NCI-H1694 (cell line): Measurements from ENCODE around the gene RNLS.

Experiments used
- DNase-seq: peaks from one replicate; lab custom pipeline; 2025; lab: John Stamatoyannopoulos, UW

RNLS gene

DNA sequence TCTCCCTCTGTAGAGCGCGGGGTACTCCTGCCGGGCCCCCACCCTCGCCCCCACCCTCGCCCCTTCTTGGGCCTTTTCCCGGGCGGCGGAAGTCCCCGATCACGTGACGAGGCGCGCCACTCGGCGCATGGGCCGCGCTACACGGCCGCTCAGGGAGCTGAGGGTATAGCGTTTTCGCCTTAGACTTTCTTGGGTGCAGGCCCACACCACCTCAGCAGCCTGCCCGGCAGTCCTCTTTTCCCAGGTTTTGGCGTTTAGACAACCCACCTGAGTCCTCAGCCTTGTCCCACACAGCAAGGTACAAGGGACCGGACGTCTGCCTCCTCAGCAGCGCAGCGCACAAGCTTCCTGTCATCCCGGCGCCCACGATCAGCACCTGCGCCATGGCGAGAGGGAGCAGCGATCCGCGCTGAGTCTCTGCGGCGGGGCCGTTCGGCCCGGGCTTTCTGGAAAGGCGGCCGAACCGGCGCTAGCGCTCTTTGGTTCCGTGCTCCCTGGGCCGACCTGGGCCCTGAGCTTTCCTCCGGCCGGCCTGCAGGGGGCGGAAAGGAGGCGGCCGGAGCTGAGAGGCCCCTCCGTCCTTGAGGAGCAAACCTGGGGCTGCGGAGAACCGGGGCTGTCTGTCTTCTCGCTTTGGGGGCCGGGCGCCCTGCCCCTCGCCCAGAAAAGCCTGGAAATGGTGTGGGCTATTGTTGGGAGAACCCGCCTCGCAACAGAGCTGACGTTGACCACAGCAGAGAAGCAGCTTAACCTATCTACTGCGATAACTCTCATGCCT lies at the start of gene RNLS:
Gene RNLS, minus strand, starts transcription at position 513 of the 778 bp plus-strand sequence.
- no peak for DNase-seq

- no peak for DNase-seq
Measured at GRCh38 chr10:88624840-88625239, 41.7 kb upstream of the RNLS start.

DNA sequence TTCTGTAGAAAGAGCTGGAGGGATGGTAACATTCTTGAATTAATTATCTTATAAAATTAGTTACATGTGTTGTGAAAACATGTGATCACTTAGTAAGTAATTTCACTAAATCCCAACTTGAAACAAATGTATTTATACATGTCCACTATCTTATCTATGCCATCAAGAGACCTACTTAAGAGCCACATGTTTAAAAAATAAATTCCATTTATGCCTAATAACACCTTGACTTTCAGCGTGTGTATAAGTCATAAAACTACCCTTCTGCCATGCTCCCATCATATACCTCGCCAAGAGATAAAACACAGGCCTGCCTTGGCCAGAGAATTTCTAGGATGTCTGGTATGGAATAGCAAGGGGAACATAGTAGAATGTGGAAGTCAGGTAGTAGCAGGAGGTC lies 40.7 kb upstream of the RNLS start:
- DNase-seq = no peak

- no peak for DNase-seq
Measured at GRCh38 chr10:88620441-88620840, 37.3 kb upstream of the RNLS start.

- DNase-seq = no peak
Measured at GRCh38 chr10:88618496-88618895, 35.4 kb upstream of the RNLS start.

DNA sequence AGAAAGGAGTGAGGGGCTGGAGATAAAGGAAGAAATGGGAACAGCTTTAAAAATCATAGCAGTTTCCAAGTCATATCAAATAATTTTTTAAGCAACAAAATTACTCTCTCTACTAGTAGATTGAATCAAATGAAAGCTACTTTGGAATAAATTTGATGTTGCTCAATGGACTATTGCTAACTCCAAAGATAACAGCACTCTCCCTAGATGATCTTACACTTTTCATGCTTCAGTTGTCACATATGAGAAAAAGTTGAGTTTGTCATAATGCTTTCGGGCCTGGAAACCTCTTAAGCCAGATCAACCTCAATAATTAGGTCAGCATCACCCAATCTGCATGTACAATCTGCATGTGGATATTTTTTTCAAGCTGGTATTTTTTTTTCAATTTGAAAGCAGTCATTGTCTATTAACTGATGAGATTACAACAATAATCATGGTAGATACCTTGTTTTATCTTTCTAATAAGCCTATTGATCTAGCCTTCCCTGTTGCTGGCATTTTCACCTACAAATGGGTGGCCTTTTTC lies 34.7 kb upstream of the RNLS start:
- no peak for DNase-seq

GRCh38 chr10:88616250-88616977 lies 33.3 kb upstream of the RNLS start:
- DNase-seq = no peak

DNA sequence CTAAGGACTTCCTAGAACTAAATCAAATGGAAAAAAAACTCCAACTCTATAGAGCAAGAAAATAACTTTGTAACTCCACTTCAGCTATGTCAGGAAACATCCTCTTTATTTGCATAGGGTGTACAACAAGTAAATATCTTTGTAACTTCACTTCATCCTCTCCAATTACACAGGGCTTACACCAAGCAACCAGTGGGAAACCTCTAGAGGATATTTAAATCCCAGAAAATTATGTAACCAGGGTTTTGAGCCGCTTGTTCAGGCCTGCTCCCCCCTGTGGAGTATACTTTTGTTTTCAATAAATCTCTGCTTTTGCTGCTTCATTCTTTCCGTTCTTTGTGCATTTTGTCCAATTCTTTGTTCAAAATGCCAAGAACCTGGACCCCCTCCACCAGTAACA lies 25.7 kb upstream of the RNLS start:
- DNase-seq = no peak

DNA sequence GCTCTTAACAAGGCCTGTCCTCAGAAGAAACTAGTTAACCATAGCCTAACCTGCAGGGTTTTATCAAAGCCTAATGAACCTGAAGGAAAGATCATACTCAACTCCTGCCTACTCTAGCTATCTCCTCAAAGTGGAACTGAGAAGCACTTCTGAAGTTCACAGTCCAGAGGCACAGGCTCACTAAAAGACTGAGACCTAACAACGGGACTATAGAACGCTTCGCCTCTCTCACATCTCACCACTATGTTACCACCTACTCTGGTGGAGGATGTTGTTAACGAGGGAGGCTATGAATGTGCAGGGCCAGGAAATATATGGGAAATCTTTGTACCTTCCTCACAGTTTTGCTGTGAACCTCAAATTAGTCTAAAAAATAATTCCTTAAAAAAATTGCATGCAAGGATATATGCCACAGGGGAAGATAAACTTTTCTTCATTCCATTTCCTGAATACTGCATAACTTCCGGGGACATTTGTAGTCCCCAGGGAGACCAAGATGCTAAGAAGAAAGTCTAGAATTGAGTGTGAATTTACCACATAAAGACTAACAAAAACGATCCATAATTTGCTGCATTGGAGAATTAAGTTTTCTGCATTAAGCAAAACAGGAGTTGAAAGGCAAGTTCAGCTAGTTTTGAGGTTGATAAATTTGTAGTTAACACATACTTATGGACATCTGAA lies 25.1 kb upstream of the RNLS start:
- no peak for DNase-seq

- no peak for DNase-seq
Measured at GRCh38 chr10:88598055-88598454, 14.9 kb upstream of the RNLS start.

- no peak for DNase-seq
Measured at GRCh38 chr10:88594482-88594881, 11.4 kb upstream of the RNLS start.

DNA sequence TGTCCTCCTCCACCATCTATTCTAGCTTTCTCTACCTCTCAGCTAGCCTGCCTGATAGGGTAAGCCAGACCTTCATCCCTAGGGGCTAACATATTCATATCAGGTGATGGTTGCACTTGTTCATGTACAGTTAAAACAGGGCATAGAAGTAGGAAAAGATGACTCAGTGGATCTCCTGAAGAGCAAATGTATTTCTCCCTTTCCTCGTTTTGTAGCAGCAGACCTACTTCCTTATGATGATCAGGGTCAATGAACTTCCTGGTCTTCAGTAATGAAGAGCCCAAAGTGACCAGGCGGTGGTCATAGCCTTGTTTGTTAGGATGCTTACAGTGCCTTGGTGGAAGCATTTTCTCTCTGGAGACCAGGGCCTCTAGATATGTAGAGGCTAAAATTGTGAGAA lies 9.8 kb upstream of the RNLS start:
- no peak for DNase-seq

- DNase-seq = no peak
Measured at GRCh38 chr10:88592381-88592780, 9.3 kb upstream of the RNLS start.

DNA sequence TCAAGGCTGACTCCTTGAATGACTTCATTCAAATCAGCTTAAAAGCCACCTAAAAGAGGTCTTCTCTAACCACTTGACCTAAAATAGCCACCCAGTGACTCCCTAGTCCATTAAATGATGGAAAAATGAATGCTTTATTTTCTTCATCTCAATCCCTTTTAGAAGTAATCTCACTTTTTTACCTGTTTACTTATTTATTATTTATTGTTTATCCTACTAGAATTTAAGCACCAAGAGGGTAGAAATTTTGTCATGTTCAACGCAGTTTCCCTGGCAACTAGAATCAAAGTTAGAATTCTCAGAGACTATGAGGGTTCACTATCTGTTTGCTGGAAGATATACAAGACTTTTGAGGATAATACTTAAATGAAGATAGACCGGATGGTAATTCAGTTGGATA lies 3.3 kb upstream of the RNLS start, which contains the start of gene LIPJ:
Gene LIPJ, plus strand, starts transcription at position 301 of the 400 bp plus-strand sequence. CDS start 3,926 bp downstream, outside the sequence.
- no peak for DNase-seq

DNA sequence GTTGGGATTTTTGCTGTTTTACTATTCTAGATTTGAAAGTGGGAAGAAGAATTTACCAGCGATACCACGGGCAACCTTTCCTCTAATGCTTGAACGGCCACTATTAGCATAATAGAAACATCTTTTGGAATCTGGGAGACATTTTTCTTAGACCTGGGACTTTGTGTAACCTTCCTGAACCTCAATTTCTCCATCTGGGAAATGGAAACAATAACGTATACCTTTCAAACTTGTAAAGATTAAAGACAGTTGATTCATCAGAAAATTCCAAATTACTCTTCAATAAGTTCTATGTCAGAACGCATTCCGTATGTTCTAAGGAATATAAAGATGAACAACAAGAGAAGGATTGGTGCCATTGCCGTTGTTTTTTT lies 453 bp upstream of the RNLS start:
- DNase-seq = no peak

- no peak for DNase-seq
Measured at GRCh38 chr10:88582411-88582805, 710 bp downstream of the RNLS start.

DNA sequence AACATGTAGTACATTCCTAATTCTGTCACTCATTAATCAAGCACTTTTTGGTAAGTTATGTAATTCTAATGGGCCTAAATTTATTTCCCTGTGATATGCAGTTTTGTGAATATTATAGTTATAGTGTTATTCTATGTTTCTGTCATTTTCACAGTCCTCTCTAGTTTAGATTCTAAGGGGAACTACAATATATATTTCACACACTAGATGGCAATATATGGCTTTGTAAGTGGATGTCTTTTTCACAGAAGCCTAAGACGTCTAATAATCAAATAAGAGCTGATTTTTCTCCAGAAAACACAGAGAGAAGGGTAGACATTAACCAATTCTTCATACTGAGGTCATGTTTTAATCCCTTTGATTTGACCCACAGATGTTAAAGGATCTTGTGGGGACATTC lies 18.0 kb downstream of the RNLS start:
- peak; percentile 4 for DNase-seq

DNA sequence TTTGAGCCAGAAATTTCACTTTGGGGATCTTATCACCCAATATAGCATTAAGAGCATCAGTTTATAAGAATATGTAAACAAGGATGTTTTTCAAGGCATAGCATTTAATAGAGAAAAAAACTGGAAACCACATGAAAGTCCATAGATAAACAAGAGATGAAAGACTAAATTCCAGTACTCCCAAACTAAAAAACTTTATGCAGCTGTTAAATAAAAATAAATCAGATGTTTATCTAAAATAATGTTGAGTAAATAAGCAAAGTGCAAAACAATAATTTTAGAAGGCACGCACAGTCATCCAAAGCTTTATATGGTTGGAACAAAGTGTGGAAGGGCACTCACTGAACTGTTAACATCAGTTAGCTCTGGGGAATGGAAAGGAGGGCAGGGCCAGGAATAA lies 21.0 kb downstream of the RNLS start:
- no peak for DNase-seq

DNA sequence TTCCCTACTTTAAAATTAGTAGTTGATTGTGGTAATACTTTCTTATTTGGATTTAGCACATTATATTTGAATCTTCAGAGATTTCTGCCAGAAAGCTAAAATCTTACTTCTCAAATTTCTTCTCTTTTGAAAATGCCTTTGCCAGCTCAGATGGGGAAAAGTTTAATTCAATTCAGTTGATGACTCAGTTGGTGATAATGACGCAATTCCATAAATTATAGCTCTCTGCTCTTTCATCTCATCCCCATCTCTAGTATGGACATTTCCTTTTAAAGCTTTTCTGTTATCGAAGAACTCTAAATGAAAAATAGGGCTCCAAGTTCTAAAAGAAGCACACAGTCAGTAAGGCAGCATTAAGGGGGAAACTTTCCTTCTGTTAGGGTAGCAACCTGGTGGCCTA lies 25.5 kb downstream of the RNLS start:
- no peak for DNase-seq

DNA sequence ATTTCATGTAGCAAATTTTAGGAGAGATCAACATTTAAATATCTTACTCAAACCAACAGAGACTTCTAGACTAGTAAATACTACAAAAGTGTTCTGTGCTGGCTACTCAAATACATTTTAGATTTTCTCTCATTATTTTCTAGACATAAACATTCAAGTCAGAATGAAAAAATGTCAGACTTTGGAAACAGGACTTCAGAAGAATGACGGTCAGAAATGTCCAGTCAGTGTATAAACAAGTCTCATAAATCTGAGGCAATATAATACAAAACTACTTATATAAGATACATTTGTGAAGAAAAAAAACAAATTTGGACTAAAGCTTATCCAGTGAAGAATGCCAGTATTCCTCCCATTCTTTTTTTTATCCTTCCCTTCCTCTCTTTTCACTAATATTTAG lies 25.9 kb downstream of the RNLS start:
- DNase-seq = no peak

DNA sequence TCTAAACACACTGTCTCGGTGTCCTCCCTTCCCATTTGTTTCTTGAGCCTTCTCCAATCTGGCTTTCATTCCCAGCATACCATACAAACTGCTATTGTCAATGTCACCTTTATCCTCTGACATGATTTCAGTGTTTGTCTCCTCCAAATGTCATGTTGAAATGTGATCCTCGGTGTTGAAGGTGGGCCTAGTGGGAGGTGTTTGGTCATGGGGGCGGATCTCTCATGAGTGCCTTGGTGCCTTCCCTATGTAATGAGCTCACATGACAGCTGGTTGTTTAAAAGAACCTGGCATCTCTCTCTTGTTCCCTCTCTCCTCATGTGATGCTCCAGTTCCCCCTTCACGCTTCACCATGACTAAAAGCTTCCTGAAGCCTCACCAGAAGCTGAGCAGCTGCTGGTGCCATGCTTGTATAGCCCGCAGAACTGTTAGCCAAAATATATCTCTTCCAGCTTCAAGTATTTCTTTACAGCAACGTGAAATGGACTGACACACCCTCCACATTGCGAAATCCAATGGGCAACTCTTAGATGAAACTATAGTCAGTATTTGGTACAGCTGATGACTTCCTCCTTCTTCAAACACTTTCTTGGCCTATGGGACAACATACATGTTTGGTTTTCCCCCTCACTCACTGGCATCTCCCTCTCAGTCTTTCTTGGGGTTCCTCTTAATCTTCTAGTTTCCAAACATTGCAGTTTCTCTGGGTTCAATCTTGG lies 27.8 kb downstream of the RNLS start:
- no peak for DNase-seq

DNA sequence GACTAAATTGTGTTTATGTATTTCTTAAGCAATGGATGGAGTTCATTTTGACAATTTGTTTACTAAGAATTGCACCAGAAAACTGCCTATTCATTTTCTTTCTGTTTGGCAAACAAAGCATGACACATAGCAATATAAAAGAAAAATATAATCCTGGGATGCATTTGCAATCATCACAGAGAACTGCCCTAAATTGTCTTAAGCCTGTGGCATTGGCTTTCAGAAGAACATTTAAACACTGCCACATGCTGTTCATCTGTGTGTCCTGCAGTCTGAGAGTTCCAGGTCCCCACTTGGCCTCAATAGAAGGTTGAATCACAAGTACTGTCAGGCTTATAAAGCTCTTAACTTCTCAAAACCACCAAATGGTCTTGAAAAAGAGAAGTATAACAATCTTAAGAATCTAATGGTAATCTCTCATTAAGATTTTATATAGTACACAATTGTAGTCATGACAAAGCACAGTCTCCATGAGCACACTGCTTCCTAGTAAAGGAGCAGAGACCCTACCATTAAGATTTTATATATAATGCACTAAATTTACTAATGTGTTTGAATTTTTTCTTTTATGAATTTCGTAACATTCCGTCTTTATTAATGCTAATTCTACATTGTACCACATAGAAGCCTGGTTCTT lies 29.9 kb downstream of the RNLS start:
- DNase-seq = peak; percentile 44
